ENCODE data around the gene MYO5A.

Gene MYO5A

GRCh38 chr15:52486003-52486996 is 42.4 kb downstream of the MYO5A start:
- TF ChIP-seq ZFX (IDR thresholded peaks at IDR 0.05; ENCODE audit: borderline replicate concordance): no peak
- TF ChIP-seq CTCF (IDR thresholded peaks at IDR 0.05): no peak
- no peak overlapping the region for H3K27ac ChIP-seq

DNA sequence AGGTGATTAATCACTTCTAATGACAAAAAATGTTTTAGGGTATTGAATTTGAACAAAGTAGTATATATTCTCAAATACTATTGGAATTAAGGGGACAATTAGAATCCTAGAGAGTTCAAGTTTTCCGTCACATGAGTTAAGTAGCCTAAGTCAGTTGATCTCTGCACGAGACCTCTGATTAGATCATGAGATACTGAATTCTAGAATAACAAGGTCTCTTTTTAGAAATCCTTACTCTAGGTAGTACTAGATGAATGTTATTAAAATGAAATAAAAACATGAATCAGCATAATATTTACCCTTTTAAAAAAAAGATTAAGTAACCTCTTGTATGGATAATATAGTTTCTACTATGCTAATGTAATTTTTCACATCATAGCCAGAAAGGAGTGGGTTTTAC is 43.4 kb downstream of the MYO5A start:
- no peak overlapping the region for H3K27ac ChIP-seq
- TF ChIP-seq ZFX (IDR thresholded peaks at IDR 0.05; ENCODE audit: borderline replicate concordance) (no peak), CTCF (IDR thresholded peaks at IDR 0.05) (no peak)

DNA sequence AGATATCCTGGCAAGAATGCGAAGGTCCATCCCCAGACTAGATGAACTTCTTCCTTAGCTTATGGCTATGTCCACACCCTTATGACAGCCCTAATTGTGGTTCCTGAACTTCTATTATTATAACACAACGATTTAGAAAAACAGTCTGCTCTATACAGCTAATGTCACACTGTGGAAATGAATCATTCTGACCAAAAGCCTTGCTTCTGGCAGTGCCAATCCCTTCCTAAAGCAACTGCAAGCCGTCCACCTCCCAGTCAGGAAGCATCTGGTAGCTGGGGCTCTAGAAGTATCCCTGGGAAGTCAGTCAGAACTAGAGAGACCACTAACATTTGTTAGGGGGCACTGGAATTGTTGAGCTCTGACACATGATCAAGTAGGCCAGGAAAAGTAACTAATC is 45.0 kb downstream of the MYO5A start:
- TF ChIP-seq ZFX (IDR thresholded peaks at IDR 0.05; ENCODE audit: borderline replicate concordance) (no peak), CTCF (IDR thresholded peaks at IDR 0.05) (no peak)
- H3K27ac ChIP-seq: no peak overlapping the region

DNA sequence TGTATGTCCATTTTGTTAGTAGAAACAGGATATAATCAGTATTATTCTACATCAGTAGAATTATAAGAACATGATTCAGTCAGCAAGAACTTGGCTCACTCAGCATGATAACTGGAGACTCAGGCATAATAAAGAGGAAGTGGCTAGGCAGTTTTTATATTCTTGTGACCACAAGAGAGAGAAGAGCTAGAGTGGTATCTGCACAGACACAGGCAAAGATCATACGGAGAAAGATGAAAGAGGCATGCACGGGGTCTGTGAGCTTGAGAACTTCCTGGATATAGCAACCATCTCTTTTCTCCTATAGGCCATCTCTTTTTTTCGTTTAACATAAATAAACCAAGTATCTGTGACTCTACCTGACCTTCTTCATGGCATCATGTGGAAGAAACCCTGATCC is 46.8 kb downstream of the MYO5A start:
- no peak overlapping the region for H3K27ac ChIP-seq
- TF ChIP-seq ZFX (IDR thresholded peaks at IDR 0.05; ENCODE audit: borderline replicate concordance) (no peak), CTCF (IDR thresholded peaks at IDR 0.05) (no peak)

DNA sequence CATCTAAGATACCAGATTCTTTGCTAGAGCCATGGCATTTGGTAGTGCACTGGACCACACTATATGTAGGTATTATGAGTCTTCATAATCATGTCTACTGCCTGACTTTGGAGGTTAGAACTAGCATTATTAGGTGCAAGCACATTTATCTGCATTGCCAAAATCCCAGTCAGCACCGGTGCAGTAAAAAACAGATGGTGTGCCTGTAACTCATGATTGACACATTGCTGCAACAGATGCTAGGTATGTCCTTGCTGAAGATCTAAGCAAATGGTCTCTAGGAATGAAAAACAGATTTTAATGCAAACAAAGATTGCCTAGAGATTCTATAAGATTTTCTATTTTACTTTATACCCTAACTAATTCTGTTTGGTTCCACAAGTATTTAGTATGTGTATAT is 47.7 kb downstream of the MYO5A start:
- H3K27ac ChIP-seq: no peak overlapping the region
- TF ChIP-seq ZFX (IDR thresholded peaks at IDR 0.05; ENCODE audit: borderline replicate concordance) (no peak), CTCF (IDR thresholded peaks at IDR 0.05) (no peak)

- TF ChIP-seq CTCF (IDR thresholded peaks at IDR 0.05) (no peak), ZFX (IDR thresholded peaks at IDR 0.05; ENCODE audit: borderline replicate concordance) (no peak)
- H3K27ac ChIP-seq: no peak overlapping the region
Observed at GRCh38 chr15:52466716-52467115, 62.0 kb downstream of the MYO5A start.

- no peak for TF ChIP-seq CTCF (IDR thresholded peaks at IDR 0.05)
- H3K27ac ChIP-seq: no peak overlapping the region
Observed at GRCh38 chr15:52466134-52466701, 62.5 kb downstream of the MYO5A start.
